SH-SY5Y (cell line): ENCODE results near the gene PRF1.

Experiments
- GATA2 ChIP-seq: IDR thresholded peaks from 2 replicates; pipeline ENCODE4 v1.6.1; 2011; ENCODE audit warnings: mild to moderate bottlenecking, low read depth, low read length
- GATA3 ChIP-seq: IDR thresholded peaks from 2 replicates; pipeline ENCODE4 v1.6.1; 2011; ENCODE audit warnings: low read depth, mild to moderate bottlenecking, low read length, moderate library complexity

- TF ChIP-seq GATA3: no peak
- no peak for TF ChIP-seq GATA2
These were observed 19.5 kb downstream of the PRF1 start for GRCh38 chr10:70582793-70583668.
